GM21515 (cell line): ENCODE measurements around the gene RARB.

Source experiments
- ATAC-seq: cut with Tn5 transposase; IDR thresholded peaks from one replicate; pipeline ENCODE4 v1.9.1; 2021; ENCODE audit not compliant: unreplicated experiment

RARB gene

GRCh38 chr3:25574172-25574765 is 146.2 kb downstream of the RARB start:
- ATAC-seq, result no peak

- no peak for ATAC-seq
Observed at GRCh38 chr3:25575001-25575400, 146.9 kb downstream of the RARB start.

- no peak for ATAC-seq
Observed at GRCh38 chr3:25576146-25576545, 148.1 kb downstream of the RARB start.

- no peak for ATAC-seq
Observed at GRCh38 chr3:25576831-25577454, 148.9 kb downstream of the RARB start.

- no peak for ATAC-seq
Observed at GRCh38 chr3:25578059-25578458, 150.0 kb downstream of the RARB start.

GRCh38 chr3:25580534-25580933 is 152.5 kb downstream of the RARB start:
- ATAC-seq, result no peak

GRCh38 chr3:25581335-25581734 is 153.3 kb downstream of the RARB start:
- no peak for ATAC-seq

- no peak for ATAC-seq
Observed at GRCh38 chr3:25581823-25582222, 153.8 kb downstream of the RARB start.

- no peak for ATAC-seq
Observed at GRCh38 chr3:25582242-25582641, 154.2 kb downstream of the RARB start.

- ATAC-seq, result no peak
Observed at GRCh38 chr3:25583343-25583742, 155.3 kb downstream of the RARB start.

- no peak for ATAC-seq
Observed at GRCh38 chr3:25584011-25584789, 156.1 kb downstream of the RARB start.

- no peak for ATAC-seq
Observed at GRCh38 chr3:25585361-25586166, 157.5 kb downstream of the RARB start.

GRCh38 chr3:25586167-25586505 is 158.1 kb downstream of the RARB start:
- no peak for ATAC-seq

GRCh38 chr3:25586553-25586952 is 158.5 kb downstream of the RARB start:
- ATAC-seq, result no peak

GRCh38 chr3:25587094-25587493 is 159.0 kb downstream of the RARB start:
- no peak for ATAC-seq

GRCh38 chr3:25587526-25587925 is 159.5 kb downstream of the RARB start:
- no peak for ATAC-seq

- no peak for ATAC-seq
Observed at GRCh38 chr3:25587975-25588374, 159.9 kb downstream of the RARB start.

- ATAC-seq, result no peak
Observed at GRCh38 chr3:25588441-25589103, 160.5 kb downstream of the RARB start.

GRCh38 chr3:25589104-25589782 is 161.2 kb downstream of the RARB start:
- ATAC-seq, result no peak

GRCh38 chr3:25589783-25590258 is 161.8 kb downstream of the RARB start:
- ATAC-seq, result no peak
